ENCODE data around the gene CHRNB4. TPM values are rescaled to one million over a fixed set of nuclear protein-coding genes. Genes with fewer than 3 reads are reported as not detected.
"Not testable (repeated sequence)": the region's sequence is repeated elsewhere in the genome, so short reads cannot be mapped to it uniquely, and the experiment has no call there.

The CHRNB4 gene
- total and polyA plus RNA-seq, 9 donors: 0.12 to 1.0 (median 0.25) TPM; not detected in 5

DNA sequence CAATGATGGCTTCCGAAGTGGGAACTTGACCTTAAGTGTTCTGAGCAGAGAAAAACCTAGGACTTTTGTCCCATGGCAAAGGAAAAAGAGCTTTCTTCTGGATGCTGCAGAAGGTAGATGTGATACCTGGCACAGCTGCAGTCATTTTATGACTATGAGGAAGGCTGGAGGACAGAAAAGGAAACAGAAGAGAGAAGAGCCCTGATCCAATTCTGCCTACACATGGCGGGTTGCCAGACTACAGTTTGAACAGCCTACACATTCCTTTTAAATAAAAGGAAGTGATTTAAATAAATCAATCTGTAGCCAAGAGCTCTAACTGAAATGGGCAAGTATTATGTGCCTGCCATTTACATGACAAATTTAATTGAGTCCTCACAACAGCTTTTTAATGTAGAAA is 43.6 kb upstream of the CHRNB4 start:
- no peak overlapping the region for H3K4me3 ChIP-seq
- WGBS, 3 donors: 84 to 93% (median 89%) methylated on average over 2 of the region's 2 CpGs
- intact Hi-C loops (cut with DNase I): no loop called here
- no peaks in the 10 kb centered on the region for H3K9me3 ChIP-seq
- TF ChIP-seq POLR2A (IDR thresholded peaks at IDR 0.05): no peak
- TF ChIP-seq, protein P1, sequence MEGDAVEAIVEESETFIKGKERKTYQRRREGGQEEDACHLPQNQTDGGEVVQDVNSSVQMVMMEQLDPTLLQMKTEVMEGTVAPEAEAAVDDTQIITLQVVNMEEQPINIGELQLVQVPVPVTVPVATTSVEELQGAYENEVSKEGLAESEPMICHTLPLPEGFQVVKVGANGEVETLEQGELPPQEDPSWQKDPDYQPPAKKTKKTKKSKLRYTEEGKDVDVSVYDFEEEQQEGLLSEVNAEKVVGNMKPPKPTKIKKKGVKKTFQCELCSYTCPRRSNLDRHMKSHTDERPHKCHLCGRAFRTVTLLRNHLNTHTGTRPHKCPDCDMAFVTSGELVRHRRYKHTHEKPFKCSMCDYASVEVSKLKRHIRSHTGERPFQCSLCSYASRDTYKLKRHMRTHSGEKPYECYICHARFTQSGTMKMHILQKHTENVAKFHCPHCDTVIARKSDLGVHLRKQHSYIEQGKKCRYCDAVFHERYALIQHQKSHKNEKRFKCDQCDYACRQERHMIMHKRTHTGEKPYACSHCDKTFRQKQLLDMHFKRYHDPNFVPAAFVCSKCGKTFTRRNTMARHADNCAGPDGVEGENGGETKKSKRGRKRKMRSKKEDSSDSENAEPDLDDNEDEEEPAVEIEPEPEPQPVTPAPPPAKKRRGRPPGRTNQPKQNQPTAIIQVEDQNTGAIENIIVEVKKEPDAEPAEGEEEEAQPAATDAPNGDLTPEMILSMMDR (IDR thresholded peaks at IDR 0.05): no peak
- TF ChIP-seq EP300 (IDR thresholded peaks at IDR 0.05): no peak
- no peak for DNase-seq
- H3K4me1 ChIP-seq (ENCODE audit: insufficient read depth): no peaks in the 10 kb centered on the region
- H3K27me3 ChIP-seq: no peaks in the 10 kb centered on the region
- no peaks in the 10 kb centered on the region for H3K36me3 ChIP-seq
- no peak overlapping the region for H3K27ac ChIP-seq

DNA sequence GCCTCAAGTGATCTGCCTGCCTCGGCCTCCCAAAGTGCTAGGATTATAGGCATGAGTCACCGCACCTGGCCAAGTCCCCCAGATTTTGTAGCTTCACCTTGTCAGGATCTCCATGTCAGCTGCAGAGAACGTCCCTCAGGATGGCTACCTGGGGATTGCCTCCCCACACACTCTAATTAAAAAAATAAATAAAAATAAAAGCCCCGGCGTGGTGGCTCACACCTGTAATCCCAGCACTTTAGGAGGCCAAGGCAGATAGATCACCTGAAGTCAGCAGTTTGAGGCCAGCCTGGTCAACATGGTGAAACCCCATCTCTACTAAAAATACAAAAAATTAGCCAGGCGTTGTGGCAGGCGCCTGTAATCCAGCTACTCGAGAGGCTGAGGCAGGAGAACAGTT is 42.6 kb upstream of the CHRNB4 start:
- 94 to 96% (median 96%) methylated on average over 8 of the region's 8 CpGs for WGBS, 3 donors
- H3K27ac ChIP-seq; intact Hi-C loops (cut with DNase I); H3K4me1 ChIP-seq (ENCODE audit: insufficient read depth); DNase-seq; H3K36me3 ChIP-seq; H3K27me3 ChIP-seq; H3K9me3 ChIP-seq; H3K4me3 ChIP-seq: not testable (repeated sequence)

DNA sequence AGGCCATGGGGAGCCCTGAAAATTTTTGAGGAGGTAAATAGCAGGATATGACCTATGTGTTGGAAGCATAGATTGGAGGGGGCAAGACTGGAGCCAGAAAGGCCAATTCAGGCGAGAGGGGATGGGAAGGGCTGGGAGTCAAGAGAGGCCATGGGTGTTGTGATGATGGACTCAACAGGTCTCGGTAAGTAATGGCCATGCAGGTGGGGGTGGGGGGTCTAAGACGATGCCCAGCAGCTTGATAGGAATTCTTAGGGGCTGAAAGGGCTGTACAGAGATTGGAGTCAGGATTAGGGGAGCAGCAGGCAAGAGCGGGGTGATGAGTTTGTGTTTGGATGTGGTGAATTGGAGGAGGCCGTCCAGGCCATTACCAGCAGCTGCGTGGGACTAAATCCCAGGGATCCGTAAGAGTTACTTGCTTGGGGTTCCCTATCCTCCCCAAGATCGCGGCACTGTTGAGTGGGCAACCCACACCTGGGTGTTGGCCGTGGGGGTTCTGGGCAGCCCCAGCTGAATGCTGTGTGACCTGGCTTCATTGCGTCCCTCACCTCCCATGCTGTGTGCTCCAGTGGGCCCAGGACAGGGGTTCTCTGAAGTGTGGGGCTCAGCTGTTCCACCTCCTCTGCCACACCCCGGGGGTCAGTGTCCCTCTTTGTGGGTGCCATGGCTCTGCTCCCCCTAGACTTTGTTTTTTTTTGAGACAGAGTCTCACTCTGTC is 41.8 kb upstream of the CHRNB4 start:
- TF ChIP-seq POLR2A (IDR thresholded peaks at IDR 0.05) (no peak), EP300 (IDR thresholded peaks at IDR 0.05) (no peak)
- TF ChIP-seq, protein P1 (IDR thresholded peaks at IDR 0.05): no peak
- no peak overlapping the region for H3K27ac ChIP-seq
- no peak for DNase-seq
- H3K36me3 ChIP-seq: no peaks in the 10 kb centered on the region
- H3K27me3 ChIP-seq: no peaks in the 10 kb centered on the region
- no peaks in the 10 kb centered on the region for H3K4me1 ChIP-seq (ENCODE audit: insufficient read depth)
- H3K4me3 ChIP-seq: no peak overlapping the region
- WGBS, 3 donors: 92 to 95% (median 93%) methylated on average over 12 of the region's 12 CpGs
- H3K9me3 ChIP-seq: no peaks in the 10 kb centered on the region
- intact Hi-C loops (cut with DNase I): no loop called here

DNA sequence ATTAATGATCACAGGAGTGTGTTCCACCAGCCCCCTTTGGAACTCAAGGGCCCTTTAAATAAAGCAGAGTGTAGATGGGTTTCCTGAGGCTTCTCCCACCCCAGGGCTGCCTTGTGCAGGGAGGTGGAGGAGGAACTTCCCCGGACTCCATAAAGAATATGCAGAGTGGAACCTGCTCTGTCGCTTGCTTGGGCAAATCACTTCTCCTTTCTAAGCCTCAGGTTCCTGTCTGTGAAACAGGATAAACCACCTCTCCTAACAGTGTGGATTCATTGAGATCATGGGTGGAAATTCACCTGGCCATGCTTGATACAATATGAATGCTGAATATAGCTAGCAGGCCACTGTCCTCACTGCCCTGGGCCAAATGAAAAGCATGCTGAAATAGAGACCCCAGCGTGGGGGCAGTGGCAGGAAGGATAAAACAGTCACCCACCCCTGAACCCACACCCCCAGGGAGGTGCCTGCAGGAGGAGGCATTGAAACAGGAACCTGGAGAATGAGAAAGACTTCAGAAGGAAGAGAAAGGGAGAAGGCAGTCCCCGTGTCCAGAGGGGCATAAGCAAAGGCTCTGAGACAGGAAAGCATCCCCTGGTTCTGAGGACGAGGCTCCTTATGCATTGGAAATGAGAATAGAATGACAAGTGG is 41.1 kb upstream of the CHRNB4 start:
- no peak for DNase-seq
- intact Hi-C loops (cut with DNase I): no loop called here

More for the DNA sequence above, 41.1 kb upstream of the CHRNB4 start:
- Histone ChIP-seq H3K4me3 (no peak overlapping the region), H3K4me1 (ENCODE audit: insufficient read depth) (no peaks in the 10 kb centered on the region), H3K9me3 (no peaks in the 10 kb centered on the region), H3K27ac (no peak overlapping the region), H3K27me3 (no peaks in the 10 kb centered on the region), H3K36me3 (no peaks in the 10 kb centered on the region)
- 72 to 84% (median 78%) methylated on average over 5 of the region's 5 CpGs for WGBS, 3 donors
- TF ChIP-seq, protein P1 (IDR thresholded peaks at IDR 0.05): no peak
- TF ChIP-seq POLR2A (IDR thresholded peaks at IDR 0.05) (no peak), EP300 (IDR thresholded peaks at IDR 0.05) (no peak)
